ENCODE measurements around the gene RBM7. TPM values are rescaled to one million over a fixed set of nuclear protein-coding genes. Genes with fewer than 3 reads are reported as not detected.

Gene RBM7
- total RNA-seq, 1 donor from 2014 or later = 44.8 TPM

- Mint-ChIP-seq H3K36me3 (ENCODE audit: low read depth, unreplicated experiment) (no peaks in the 10 kb centered on the region), H3K27ac (ENCODE audit: unreplicated experiment) (no peak overlapping the region), H3K4me1 (ENCODE audit: unreplicated experiment) (peaks cover 2% of the 10 kb centered on the region), H3K27me3 (ENCODE audit: unreplicated experiment) (no peaks in the 10 kb centered on the region), H3K4me3 (ENCODE audit: unreplicated experiment) (no peak overlapping the region), H3K9me3 (ENCODE audit: unreplicated experiment) (no peaks in the 10 kb centered on the region)
- no peak for TF ChIP-seq CTCF (IDR thresholded peaks at IDR 0.05; ENCODE audit: unreplicated experiment)
- no peak for DNase-seq (ENCODE audit: low spot score)
Measured at GRCh38 chr11:114362326-114362725, 38.1 kb upstream of the RBM7 start.

DNA sequence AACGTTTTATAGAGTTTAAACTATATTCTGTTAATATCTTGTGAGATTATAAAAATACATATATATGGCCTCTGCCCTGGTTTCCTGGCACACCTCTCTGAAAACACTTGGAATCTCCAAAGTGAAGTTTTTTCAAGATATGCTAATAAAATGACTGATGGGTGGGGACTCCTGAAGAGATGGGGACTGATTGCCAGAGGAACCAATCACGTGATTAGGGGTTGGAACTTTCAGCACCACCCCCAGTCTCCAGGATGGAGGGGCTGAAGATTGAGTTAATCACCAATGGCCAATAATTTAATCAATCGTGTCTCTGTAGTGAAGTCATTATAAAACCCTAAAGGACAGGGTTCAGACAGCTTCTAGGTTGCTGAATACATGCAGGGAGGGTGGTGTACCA lies 37.5 kb upstream of the RBM7 start:
- no peak for TF ChIP-seq CTCF (IDR thresholded peaks at IDR 0.05; ENCODE audit: unreplicated experiment)
- no peaks in the 10 kb centered on the region for H3K36me3 Mint-ChIP-seq (ENCODE audit: low read depth, unreplicated experiment)
- DNase-seq (ENCODE audit: low spot score) = no peak
- no peaks in the 10 kb centered on the region for H3K9me3 Mint-ChIP-seq (ENCODE audit: unreplicated experiment)
- no peak overlapping the region for H3K4me3 Mint-ChIP-seq (ENCODE audit: unreplicated experiment)
- peaks cover 2% of the 10 kb centered on the region for H3K4me1 Mint-ChIP-seq (ENCODE audit: unreplicated experiment)
- H3K27me3 Mint-ChIP-seq (ENCODE audit: unreplicated experiment) = no peaks in the 10 kb centered on the region
- H3K27ac Mint-ChIP-seq (ENCODE audit: unreplicated experiment) = no peak overlapping the region

DNA sequence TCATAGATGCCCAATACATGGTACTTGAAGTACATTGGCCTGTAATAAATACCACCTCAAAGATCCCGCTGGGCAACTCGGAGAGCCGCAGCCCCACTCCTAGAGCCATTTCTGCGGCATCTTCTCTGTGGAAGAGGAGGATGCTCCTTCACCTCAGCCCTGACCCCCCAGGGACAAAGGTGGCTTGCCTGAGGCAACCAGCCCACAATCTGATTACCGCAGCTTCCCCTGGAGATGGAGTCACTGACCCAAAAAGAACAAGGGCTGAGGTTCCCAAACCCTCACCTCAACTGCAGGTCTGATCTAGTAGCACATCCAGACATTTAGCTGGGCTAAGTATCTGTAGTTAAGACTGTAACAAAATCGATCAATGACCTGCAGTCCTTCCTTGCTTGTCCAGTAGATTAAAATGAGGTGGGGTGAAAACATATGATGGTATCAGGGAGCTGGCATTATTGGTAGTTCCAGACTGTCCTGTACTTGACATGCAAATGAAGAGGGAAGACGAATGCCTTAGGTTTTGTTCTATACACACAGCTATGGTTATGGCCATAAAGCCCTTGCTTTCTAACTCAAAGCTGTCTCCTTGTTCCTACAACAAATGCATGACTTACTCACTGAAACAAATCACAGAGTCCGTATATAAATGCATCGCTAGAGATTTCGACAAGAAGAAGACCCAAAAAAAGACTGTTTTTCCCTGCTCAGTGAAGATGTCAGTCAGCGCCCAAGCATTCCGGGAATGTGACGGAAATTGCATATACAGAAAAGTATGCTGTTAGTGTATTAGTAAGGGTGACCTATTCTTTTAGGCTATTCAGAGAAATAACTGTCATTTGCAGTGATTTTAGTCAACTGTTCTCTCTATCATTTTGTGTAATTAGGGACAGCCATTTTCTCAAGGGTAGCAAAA lies 33.9 kb upstream of the RBM7 start:
- no peaks in the 10 kb centered on the region for H3K36me3 Mint-ChIP-seq (ENCODE audit: low read depth, unreplicated experiment)
- no peaks in the 10 kb centered on the region for H3K9me3 Mint-ChIP-seq (ENCODE audit: unreplicated experiment)
- H3K4me1 Mint-ChIP-seq (ENCODE audit: unreplicated experiment) = peaks cover 2% of the 10 kb centered on the region
- no peak overlapping the region for H3K27ac Mint-ChIP-seq (ENCODE audit: unreplicated experiment)
- no peaks in the 10 kb centered on the region for H3K27me3 Mint-ChIP-seq (ENCODE audit: unreplicated experiment)
- no peak for DNase-seq (ENCODE audit: low spot score)
- TF ChIP-seq CTCF (IDR thresholded peaks at IDR 0.05; ENCODE audit: unreplicated experiment) = no peak
- H3K4me3 Mint-ChIP-seq (ENCODE audit: unreplicated experiment) = no peak overlapping the region

GRCh38 chr11:114367244-114367957 lies 33.1 kb upstream of the RBM7 start:
- TF ChIP-seq CTCF (IDR thresholded peaks at IDR 0.05; ENCODE audit: unreplicated experiment) = no peak
- no peak overlapping the region for H3K27ac Mint-ChIP-seq (ENCODE audit: unreplicated experiment)

More at GRCh38 chr11:114367244-114367957, 33.1 kb upstream of the RBM7 start:
- H3K27me3 Mint-ChIP-seq (ENCODE audit: unreplicated experiment) = no peaks in the 10 kb centered on the region
- DNase-seq (ENCODE audit: low spot score) = no peak
- H3K4me1 Mint-ChIP-seq (ENCODE audit: unreplicated experiment) = peaks cover 2% of the 10 kb centered on the region
- no peaks in the 10 kb centered on the region for H3K36me3 Mint-ChIP-seq (ENCODE audit: low read depth, unreplicated experiment)
- no peak overlapping the region for H3K4me3 Mint-ChIP-seq (ENCODE audit: unreplicated experiment)
- no peaks in the 10 kb centered on the region for H3K9me3 Mint-ChIP-seq (ENCODE audit: unreplicated experiment)
